Panc1 (cell line): ENCODE data around the gene WHAMM. TPM values are rescaled to one million over a fixed set of nuclear protein-coding genes. Genes with fewer than 3 reads are reported as not detected.

Experiments used
- ATAC-seq: fragments of 200-7000 bp; cut with Tn5 transposase; 2 replicates; pipeline ENCODE4 v1.9.1; 2020; ENCODE audit warnings: mild to moderate bottlenecking, moderate library complexity
- BruUV-seq: library from RNA; stranded (reverse); fragments of 400-500 nt; replicated peaks from 2 replicates; lab custom pipeline; 2021; lab: Mats Ljungman, UMichigan
- CTCF ChIA-PET: fragments of 300-600 bp; sonication (Branson Sonifier 250); formaldehyde crosslinking; loops from one replicate; lab custom pipeline; 2022; ENCODE audit warnings: antibody characterized with exemption; lab: Charles Lee
- POLR2A ChIA-PET: fragments of 300-600 bp; sonication (Branson Sonifier 250); formaldehyde crosslinking; loops from one replicate; lab custom pipeline; 2022; ENCODE audit warnings: antibody characterized with exemption; lab: Charles Lee
- DNase-seq: peaks from one replicate; pipeline ENCODE4 v3.0.0-alpha.2; 2010; ENCODE audit warnings: low read depth, low spot score
- H3K27ac ChIP-seq: 2 replicates; pipeline ENCODE4 v1.5.1; 2011; ENCODE audit warnings: mild to moderate bottlenecking, low read length, inconsistent platforms
- H3K27me3 ChIP-seq: fragments of 200-500 bp; sonication (Bioruptor generic); 2 replicates; pipeline ENCODE4 v1.6.0; 2014; ENCODE audit warnings: low read length, inconsistent platforms; ENCODE audit not compliant: control insufficient read depth, insufficient read depth
- H3K36me3 ChIP-seq: fragments of 200-500 bp; sonication (Bioruptor generic); 2 replicates; pipeline ENCODE4 v1.5.1; 2014; ENCODE audit warnings: inconsistent platforms, mild to moderate bottlenecking, low read length, moderate library complexity; ENCODE audit not compliant: control insufficient read depth, insufficient read depth
- H3K4me1 ChIP-seq: 2 replicates; pipeline ENCODE4 v1.5.1; 2011; ENCODE audit warnings: inconsistent platforms, mild to moderate bottlenecking, low read length, moderate library complexity; ENCODE audit not compliant: control insufficient read depth, insufficient read depth
- H3K4me3 ChIP-seq, 2 experiments: 2 replicates each; pipeline ENCODE4 v1.5.1; 2011 to 2012; ENCODE audit warnings: low read depth in 2 of 2, low read length in 2 of 2, mild to moderate bottlenecking in 2 of 2, inconsistent platforms in 1 of 2, moderate library complexity in 1 of 2
- H3K9me3 ChIP-seq: fragments of 200-500 bp; sonication (Bioruptor generic); 2 replicates; pipeline ENCODE4 v1.5.1; 2014; ENCODE audit warnings: low read depth, mild to moderate bottlenecking, inconsistent platforms, low read length, moderate library complexity; ENCODE audit not compliant: control insufficient read depth, insufficient read depth
- POLR2AphosphoS5 ChIP-seq: IDR thresholded peaks from 2 replicates; pipeline ENCODE4 v1.6.1; 2012; ENCODE audit warnings: mild to moderate bottlenecking, low read depth, low read length, moderate library complexity
- SIN3A ChIP-seq: IDR thresholded peaks from 2 replicates; pipeline ENCODE4 v1.6.1; 2012; ENCODE audit warnings: low read depth, mild to moderate bottlenecking, low read length, moderate library complexity, borderline replicate concordance; ENCODE audit not compliant: insufficient read depth
- TCF7L2 ChIP-seq: IDR thresholded peaks from 2 replicates; pipeline ENCODE4 v1.6.1; 2011; ENCODE audit warnings: mild to moderate bottlenecking, low read depth, low read length, inconsistent platforms
- in situ Hi-C: cut with HindIII; loops from 2 replicates; pipeline ENCODE4 v1.10.0; 2016; ENCODE audit warnings: low sequenced_read_pairs, low pct_unique_long_range_greater_than_20kb
- intact Hi-C: fragments of 100-400 bp; cut with micrococcal nuclease; formaldehyde crosslinking; loops from one replicate; pipeline ENCODE4 v1.10.0; 2022; ENCODE audit not compliant: unreplicated experiment
- total RNA-seq: library from RNA; stranded (reverse); gene quantifications from one replicate; pipeline ENCODE4 v1.2.1, GENCODE V29; 2021; ENCODE audit not compliant: unreplicated experiment
- TF ChIP-seq, protein P1 (sequence below): fragments of 450-650 bp; IDR thresholded peaks from 2 replicates; pipeline ENCODE4 v1.5.1; 2017; ENCODE audit warnings: mild to moderate bottlenecking
- TF ChIP-seq, protein P2 (sequence below), 2 experiments: IDR thresholded peaks; 2 replicates each; pipeline ENCODE4 v1.6.1; 2011 to 2012; ENCODE audit warnings: low read depth in 2 of 2, control low read depth in 1 of 2, low read length in 1 of 2, mild to moderate bottlenecking in 1 of 2, moderate library complexity in 1 of 2; ENCODE audit not compliant: insufficient read depth in 1 of 2

Gene WHAMM
- total RNA-seq, 1 experiment from 2014 or later, result 8.8 TPM

DNA sequence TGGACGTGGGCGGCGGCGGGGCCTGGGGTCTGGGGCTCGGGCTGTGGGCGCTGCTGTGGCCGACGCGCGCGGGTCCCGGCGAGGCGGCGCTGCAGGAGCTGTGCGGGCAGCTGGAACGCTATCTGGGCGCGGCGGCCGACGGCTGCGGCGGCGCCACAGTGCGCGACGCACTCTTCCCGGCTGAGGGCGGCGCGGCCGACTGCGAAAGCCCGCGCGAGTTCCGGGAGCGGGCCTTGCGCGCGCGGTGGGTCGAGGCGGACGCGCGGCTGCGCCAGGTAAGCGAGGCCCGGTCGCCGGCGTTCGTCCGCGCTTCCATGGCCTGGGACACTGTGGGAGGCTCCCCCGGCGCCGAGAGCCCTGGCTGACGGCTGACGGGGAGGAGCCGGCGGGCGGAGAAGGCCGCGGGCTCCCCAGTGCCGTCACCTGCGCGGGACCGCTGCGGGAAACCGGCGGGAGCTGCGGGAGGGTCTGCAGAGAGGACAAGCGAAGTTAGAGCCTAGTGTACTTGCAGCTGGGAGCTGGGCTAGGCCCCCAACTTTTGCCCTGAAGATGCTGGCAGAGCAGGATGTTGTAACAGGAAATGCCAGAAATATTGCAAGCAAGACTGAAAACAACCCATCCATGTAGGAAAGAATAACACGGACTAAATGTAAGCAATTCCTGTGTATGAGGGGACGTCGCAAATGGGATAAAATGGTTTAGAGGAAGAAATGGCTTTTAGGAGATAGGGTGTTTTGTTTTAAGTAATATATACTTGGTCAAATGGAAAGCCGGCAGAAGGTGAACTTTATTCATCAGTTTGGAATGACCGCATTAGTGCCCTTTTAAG, 847 bp downstream of the WHAMM start:
- no TSS peak for BruUV-seq
- Histone ChIP-seq H3K4me1 (peaks cover 4% of the 10 kb centered on the region; the same call in 1 of the 2 replicates), H3K9me3 (no peaks in the 10 kb centered on the region), H3K27me3 (no peaks in the 10 kb centered on the region), H3K27ac (peak overlapping the region; percentile 91), H3K4me3 (peak overlapping the region; percentile 82 to 90), H3K36me3 (peaks cover 3% of the 10 kb centered on the region)
- DNase-seq, result no peak
- CTCF ChIA-PET, result no interaction called here
- intact Hi-C loops (no loop called here), in situ Hi-C loops (no loop called here)
- ATAC-seq, result peak; percentile 65
- peak; percentile 51; the same call in 1 of the 2 replicates for TF ChIP-seq SIN3A
- TF ChIP-seq POLR2AphosphoS5, result no peak
- TF ChIP-seq, protein P1, sequence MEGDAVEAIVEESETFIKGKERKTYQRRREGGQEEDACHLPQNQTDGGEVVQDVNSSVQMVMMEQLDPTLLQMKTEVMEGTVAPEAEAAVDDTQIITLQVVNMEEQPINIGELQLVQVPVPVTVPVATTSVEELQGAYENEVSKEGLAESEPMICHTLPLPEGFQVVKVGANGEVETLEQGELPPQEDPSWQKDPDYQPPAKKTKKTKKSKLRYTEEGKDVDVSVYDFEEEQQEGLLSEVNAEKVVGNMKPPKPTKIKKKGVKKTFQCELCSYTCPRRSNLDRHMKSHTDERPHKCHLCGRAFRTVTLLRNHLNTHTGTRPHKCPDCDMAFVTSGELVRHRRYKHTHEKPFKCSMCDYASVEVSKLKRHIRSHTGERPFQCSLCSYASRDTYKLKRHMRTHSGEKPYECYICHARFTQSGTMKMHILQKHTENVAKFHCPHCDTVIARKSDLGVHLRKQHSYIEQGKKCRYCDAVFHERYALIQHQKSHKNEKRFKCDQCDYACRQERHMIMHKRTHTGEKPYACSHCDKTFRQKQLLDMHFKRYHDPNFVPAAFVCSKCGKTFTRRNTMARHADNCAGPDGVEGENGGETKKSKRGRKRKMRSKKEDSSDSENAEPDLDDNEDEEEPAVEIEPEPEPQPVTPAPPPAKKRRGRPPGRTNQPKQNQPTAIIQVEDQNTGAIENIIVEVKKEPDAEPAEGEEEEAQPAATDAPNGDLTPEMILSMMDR, result peak; percentile 61
- no peak; the same call in 1 of the 2 replicates for TF ChIP-seq TCF7L2
- TF ChIP-seq, protein P2, sequence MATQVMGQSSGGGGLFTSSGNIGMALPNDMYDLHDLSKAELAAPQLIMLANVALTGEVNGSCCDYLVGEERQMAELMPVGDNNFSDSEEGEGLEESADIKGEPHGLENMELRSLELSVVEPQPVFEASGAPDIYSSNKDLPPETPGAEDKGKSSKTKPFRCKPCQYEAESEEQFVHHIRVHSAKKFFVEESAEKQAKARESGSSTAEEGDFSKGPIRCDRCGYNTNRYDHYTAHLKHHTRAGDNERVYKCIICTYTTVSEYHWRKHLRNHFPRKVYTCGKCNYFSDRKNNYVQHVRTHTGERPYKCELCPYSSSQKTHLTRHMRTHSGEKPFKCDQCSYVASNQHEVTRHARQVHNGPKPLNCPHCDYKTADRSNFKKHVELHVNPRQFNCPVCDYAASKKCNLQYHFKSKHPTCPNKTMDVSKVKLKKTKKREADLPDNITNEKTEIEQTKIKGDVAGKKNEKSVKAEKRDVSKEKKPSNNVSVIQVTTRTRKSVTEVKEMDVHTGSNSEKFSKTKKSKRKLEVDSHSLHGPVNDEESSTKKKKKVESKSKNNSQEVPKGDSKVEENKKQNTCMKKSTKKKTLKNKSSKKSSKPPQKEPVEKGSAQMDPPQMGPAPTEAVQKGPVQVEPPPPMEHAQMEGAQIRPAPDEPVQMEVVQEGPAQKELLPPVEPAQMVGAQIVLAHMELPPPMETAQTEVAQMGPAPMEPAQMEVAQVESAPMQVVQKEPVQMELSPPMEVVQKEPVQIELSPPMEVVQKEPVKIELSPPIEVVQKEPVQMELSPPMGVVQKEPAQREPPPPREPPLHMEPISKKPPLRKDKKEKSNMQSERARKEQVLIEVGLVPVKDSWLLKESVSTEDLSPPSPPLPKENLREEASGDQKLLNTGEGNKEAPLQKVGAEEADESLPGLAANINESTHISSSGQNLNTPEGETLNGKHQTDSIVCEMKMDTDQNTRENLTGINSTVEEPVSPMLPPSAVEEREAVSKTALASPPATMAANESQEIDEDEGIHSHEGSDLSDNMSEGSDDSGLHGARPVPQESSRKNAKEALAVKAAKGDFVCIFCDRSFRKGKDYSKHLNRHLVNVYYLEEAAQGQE (IDR thresholded peaks at IDR 0.05; ENCODE audit: insufficient read depth in 1 of 2, low read depth in 2 of 2, low read length in 1 of 2), result no peak
- POLR2A ChIA-PET, result interaction anchor here (1.1 kb wide), 1 partner anchor 175 kb away, joined by 3 read pairs; no protein-coding TSS in a partner anchor

DNA sequence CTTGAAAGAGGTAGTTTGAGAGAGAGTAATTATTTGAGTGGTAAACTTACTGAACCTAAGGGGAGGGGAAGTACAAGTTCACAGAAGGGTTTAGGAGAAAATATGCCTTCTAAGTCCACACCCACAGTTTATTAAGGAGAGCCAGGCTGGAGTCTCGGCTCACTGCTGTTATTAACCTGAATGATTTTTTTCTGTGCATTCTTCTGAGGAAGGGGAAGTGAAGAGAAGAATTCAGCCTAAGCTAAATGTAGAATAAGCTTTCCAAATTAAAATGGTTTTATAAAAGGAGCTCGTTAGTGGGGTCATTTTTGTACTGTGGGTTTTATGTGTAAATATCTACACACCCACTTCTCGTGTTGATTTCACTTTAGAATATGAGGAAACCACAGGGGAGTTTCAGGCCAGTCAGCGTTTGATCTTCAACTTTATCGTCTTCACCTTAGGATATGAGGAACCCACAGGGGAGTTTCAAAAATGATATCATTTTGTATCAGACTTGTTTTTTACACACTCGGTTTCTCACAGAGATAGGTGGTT, 1.5 kb downstream of the WHAMM start:
- TF ChIP-seq POLR2AphosphoS5, result no peak
- TF ChIP-seq SIN3A, result no peak
- TF ChIP-seq, protein P2 (IDR thresholded peaks at IDR 0.05; ENCODE audit: insufficient read depth in 1 of 2, low read depth in 2 of 2, low read length in 1 of 2), result no peak
- TF ChIP-seq, protein P1, result no peak
- TF ChIP-seq TCF7L2, result no peak
- Histone ChIP-seq H3K4me1 (peaks cover 4% of the 10 kb centered on the region; the same call in 1 of the 2 replicates), H3K36me3 (peaks cover 4% of the 10 kb centered on the region), H3K27me3 (no peaks in the 10 kb centered on the region), H3K27ac (peak overlapping the region; percentile 91), H3K9me3 (no peaks in the 10 kb centered on the region), H3K4me3 (peak overlapping the region; percentile 82 to 90)
- ATAC-seq (no peak), DNase-seq (no peak)
- POLR2A ChIA-PET, result no interaction called here
- in situ Hi-C loops, result no loop called here
- intact Hi-C loops, result no loop called here
- BruUV-seq, result TSS peak; percentile 84
- CTCF ChIA-PET, result no interaction called here
